Measurements from ENCODE around the gene ALDH1L2. TPM values are rescaled to one million over a fixed set of nuclear protein-coding genes. Genes with fewer than 3 reads are reported as not detected.

ALDH1L2 gene
- total and polyA plus RNA-seq, 9 of the 15 experiments (the other 6 are each of a cell fraction or from before 2014, with no cell fraction given): 1.1 to 9.9 (median 3.8) TPM

- TF ChIP-seq THRB (CRISPR knock-in tag; conservative IDR thresholded peaks at IDR 0.05) (no peak), TGIF2 (CRISPR knock-in tag; IDR thresholded peaks at IDR 0.05) (no peak), ZNF318 (IDR thresholded peaks at IDR 0.05; ENCODE audit: borderline replicate concordance in 1 of 2, low read depth in 1 of 2) (no peak), VEZF1 (CRISPR knock-in tag; IDR thresholded peaks at IDR 0.05) (peak; percentile 81), NCOR1 (IDR thresholded peaks at IDR 0.05) (no peak), POLR2G (IDR thresholded peaks at IDR 0.05; ENCODE audit: low read depth, low read length) (peak; percentile 91), BACH1 (tag; IDR thresholded peaks at IDR 0.05) (no peak), ZFP91 (CRISPR knock-in tag; IDR thresholded peaks at IDR 0.05) (no peak), FOS (IDR thresholded peaks at IDR 0.05; ENCODE audit: extremely low read depth, insufficient read length) (no peak), SIX5 (IDR thresholded peaks at IDR 0.05; ENCODE audit: borderline replicate concordance in 1 of 2, insufficient read depth in 1 of 2, low read depth in 1 of 2, low read length in 2 of 2) (no peak), ADNP (tag; IDR thresholded peaks at IDR 0.05) (no peak), HNRNPH1 (optimal IDR thresholded peaks at IDR 0.05; ENCODE audit: low read depth, low read length) (no peak)
Observed at GRCh38 chr12:105084251-105085250, at the start of gene ALDH1L2 (continued).

All from K562 (cell line).